ENCODE data around the gene ETHE1.

- no peak for TF ChIP-seq CTCF (IDR thresholded peaks at IDR 0.05)
- no peak for TF ChIP-seq POLR2AphosphoS5 (IDR thresholded peaks at IDR 0.05)
- no peak for TF ChIP-seq POLR2A (IDR thresholded peaks at IDR 0.05)
- TF ChIP-seq EP300 (IDR thresholded peaks at IDR 0.05), result no peak
These were observed 36.9 kb downstream of the ETHE1 start for GRCh38 chr19:43489979-43490599.
